GM10266 (cell line): ENCODE data around the gene TMEM143.

ENCODE experiments used
- DNase-seq: peaks from one replicate; pipeline ENCODE4 v3.0.0; 2012; ENCODE audit errors: extremely low spot score
- TF ChIP-seq, protein P1 (sequence below): IDR thresholded peaks from 2 replicates; pipeline ENCODE4 v1.5.1; 2012; ENCODE audit warnings: mild to moderate bottlenecking, low read depth; ENCODE audit not compliant: control insufficient read depth, insufficient read depth; ENCODE audit errors: missing control alignments

Gene TMEM143

GRCh38 chr19:48290401-48290770 lies 73.4 kb downstream of the TMEM143 start:
- TF ChIP-seq, protein P1, sequence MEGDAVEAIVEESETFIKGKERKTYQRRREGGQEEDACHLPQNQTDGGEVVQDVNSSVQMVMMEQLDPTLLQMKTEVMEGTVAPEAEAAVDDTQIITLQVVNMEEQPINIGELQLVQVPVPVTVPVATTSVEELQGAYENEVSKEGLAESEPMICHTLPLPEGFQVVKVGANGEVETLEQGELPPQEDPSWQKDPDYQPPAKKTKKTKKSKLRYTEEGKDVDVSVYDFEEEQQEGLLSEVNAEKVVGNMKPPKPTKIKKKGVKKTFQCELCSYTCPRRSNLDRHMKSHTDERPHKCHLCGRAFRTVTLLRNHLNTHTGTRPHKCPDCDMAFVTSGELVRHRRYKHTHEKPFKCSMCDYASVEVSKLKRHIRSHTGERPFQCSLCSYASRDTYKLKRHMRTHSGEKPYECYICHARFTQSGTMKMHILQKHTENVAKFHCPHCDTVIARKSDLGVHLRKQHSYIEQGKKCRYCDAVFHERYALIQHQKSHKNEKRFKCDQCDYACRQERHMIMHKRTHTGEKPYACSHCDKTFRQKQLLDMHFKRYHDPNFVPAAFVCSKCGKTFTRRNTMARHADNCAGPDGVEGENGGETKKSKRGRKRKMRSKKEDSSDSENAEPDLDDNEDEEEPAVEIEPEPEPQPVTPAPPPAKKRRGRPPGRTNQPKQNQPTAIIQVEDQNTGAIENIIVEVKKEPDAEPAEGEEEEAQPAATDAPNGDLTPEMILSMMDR = no peak
- no peak for DNase-seq

- TF ChIP-seq, protein P1 = no peak
- no peak for DNase-seq
Observed at GRCh38 chr19:48287748-48288147, 76.0 kb downstream of the TMEM143 start.

DNA sequence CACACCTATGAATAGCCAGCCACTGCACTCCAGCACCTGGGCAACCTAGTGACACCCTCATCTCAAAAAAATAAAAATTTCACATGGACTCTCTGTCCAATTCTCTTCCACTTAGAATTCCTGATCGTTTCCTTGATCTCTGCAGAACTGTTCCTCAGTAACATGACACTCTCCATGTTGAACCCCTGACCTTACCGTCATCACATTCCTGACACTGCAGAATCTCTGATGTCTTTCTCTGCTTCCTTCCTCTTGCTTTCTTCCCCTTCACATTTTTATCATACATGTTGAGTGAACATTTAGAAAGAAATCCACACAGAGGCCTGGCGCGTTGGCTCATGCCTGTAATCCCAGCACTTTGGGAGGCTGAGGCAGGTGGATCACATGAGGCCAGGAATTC lies 78.8 kb downstream of the TMEM143 start:
- DNase-seq = no peak

DNA sequence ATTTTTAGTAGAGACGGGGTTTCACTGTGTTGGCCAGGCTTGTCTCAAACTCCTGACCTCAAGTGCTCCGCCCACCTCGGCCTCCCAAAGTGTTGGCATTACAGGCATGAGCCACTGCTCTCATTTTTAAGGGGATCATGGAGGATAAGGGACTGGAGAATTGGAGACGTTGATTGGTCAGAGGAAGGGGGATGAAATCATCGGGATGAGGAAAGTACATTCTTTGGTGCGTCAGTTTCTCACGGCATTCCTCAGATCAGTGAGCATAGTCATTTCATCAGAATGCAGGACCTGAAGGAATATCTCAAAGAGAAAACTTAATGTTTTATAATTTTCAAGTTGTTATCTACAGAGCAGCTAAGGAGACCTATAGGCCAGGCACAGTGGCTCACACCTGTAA lies 79.8 kb downstream of the TMEM143 start:
- TF ChIP-seq, protein P1 = no peak
- DNase-seq = no peak

More for the DNA sequence above, 78.8 kb downstream of the TMEM143 start:
- TF ChIP-seq, protein P1 = no peak
